ENCODE results near the gene POLD2.

DNA sequence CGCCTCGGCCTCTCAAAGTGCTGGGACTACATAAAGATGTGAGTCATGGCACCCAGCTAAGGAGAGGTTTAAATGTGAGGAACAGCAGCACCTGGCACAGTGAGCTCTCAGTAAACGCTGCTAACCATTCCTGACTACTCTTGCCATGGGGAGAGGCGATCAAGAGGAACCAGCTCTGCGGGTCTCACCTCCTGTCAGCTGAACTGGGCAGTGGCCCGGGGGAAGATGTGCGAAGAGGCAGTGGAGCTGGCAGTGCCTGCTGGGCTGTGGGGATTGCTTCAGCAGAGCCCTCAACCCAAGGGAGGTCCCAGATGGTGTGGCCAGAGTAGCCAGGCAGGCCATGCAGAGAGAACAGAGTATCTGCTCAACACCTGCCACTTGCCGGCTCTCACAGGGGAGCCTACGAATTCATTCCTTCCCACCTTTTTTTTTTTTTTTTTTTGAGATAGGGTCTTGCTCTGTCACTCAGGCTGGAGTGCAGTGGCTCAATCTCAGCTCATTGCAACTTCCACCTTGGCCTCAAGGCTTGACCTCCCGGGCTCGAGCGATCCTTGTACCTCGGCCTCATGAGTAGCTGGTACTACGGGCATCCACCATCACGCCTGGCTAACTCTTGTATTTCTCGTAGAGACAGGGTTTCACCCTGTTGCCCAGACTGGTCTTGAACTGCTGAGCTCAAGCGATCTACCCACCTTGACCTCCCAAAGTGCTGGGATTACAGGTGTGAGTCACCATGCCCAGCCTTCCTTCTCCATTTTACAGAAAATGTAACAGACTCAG, 47.9 kb downstream of the POLD2 start:
- TF ChIP-seq POLR2AphosphoS5 (IDR thresholded peaks at IDR 0.05; ENCODE audit: low read depth, low read length) (no peak), TAF1 (IDR thresholded peaks at IDR 0.05; ENCODE audit: borderline replicate concordance, insufficient read depth, low read length) (no peak), SIN3A (IDR thresholded peaks at IDR 0.05; ENCODE audit: borderline replicate concordance, insufficient read depth, low read length) (no peak), FOXP2 (optimal IDR thresholded peaks at IDR 0.05; ENCODE audit: borderline replicate concordance, extremely low read depth, extremely low read length, insufficient read depth) (no peak)
- TF ChIP-seq, protein P1, sequence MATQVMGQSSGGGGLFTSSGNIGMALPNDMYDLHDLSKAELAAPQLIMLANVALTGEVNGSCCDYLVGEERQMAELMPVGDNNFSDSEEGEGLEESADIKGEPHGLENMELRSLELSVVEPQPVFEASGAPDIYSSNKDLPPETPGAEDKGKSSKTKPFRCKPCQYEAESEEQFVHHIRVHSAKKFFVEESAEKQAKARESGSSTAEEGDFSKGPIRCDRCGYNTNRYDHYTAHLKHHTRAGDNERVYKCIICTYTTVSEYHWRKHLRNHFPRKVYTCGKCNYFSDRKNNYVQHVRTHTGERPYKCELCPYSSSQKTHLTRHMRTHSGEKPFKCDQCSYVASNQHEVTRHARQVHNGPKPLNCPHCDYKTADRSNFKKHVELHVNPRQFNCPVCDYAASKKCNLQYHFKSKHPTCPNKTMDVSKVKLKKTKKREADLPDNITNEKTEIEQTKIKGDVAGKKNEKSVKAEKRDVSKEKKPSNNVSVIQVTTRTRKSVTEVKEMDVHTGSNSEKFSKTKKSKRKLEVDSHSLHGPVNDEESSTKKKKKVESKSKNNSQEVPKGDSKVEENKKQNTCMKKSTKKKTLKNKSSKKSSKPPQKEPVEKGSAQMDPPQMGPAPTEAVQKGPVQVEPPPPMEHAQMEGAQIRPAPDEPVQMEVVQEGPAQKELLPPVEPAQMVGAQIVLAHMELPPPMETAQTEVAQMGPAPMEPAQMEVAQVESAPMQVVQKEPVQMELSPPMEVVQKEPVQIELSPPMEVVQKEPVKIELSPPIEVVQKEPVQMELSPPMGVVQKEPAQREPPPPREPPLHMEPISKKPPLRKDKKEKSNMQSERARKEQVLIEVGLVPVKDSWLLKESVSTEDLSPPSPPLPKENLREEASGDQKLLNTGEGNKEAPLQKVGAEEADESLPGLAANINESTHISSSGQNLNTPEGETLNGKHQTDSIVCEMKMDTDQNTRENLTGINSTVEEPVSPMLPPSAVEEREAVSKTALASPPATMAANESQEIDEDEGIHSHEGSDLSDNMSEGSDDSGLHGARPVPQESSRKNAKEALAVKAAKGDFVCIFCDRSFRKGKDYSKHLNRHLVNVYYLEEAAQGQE (IDR thresholded peaks at IDR 0.05; ENCODE audit: insufficient read depth in 1 of 2, low read depth in 2 of 2, low read length in 2 of 2): no peak
